MG63 (cell line): ENCODE results near the gene RSPH3. TPM values are rescaled to one million over a fixed set of nuclear protein-coding genes. Genes with fewer than 3 reads are reported as not detected.
"Not testable (repeated sequence)": the region's sequence is repeated elsewhere in the genome, so short reads cannot be mapped to it uniquely, and the experiment has no call there.

Experiments
- DNase-seq: peaks from one replicate; pipeline ENCODE4 v3.0.0-alpha.2; 2020
- H3K27me3 ChIP-seq: fragments of 250-450 bp; sonication (Bioruptor Pico); 2 replicates; pipeline ENCODE4 v1.5.1; 2020; ENCODE audit warnings: mild to moderate bottlenecking, moderate library complexity
- H3K36me3 ChIP-seq: fragments of 250-450 bp; sonication (Bioruptor Pico); 2 replicates; pipeline ENCODE4 v1.5.1; 2020; ENCODE audit warnings: mild to moderate bottlenecking, moderate library complexity
- H3K4me3 ChIP-seq: fragments of 250-450 bp; sonication (Bioruptor Pico); 2 replicates; pipeline ENCODE4 v1.5.1; 2020; ENCODE audit warnings: mild to moderate bottlenecking, moderate library complexity
- H3K9me3 ChIP-seq: fragments of 250-450 bp; sonication (Bioruptor Pico); 2 replicates; pipeline ENCODE4 v1.5.1; 2020; ENCODE audit warnings: mild to moderate bottlenecking, moderate library complexity
- total RNA-seq: library from RNA; depleted of rRNA; stranded (reverse); fragments of >200 nt; shearing (Covaris generic); gene quantifications from 2 replicates; pipeline ENCODE4 v1.2.3, GENCODE V29; 2014; ENCODE audit warnings: low replicate concordance

The RSPH3 gene
- total RNA-seq, 1 experiment from 2014 or later: 1.5 TPM

DNA sequence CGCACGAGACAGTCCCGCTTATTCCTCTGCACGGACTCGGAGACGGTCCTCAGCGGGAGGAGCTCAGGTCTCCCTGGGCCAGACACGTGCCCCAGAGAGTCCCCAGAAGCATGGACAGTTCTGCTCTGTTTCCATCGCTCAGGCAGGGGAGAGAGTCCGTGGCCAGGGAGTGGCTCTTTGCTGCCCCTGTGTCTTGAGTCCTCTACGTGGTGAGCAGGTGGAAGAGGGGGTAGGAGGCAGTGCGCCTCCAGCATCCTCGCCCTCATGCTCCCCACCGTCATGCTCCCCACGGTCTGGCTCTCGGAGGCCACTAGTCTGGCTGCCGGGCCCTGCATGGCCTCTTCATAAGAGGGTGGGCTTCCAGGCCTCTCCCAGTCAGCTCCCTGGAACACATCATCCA, 35.9 kb upstream of the RSPH3 start:
- H3K4me3 ChIP-seq: no peak overlapping the region
- DNase-seq: no peak
- no peaks in the 10 kb centered on the region for H3K9me3 ChIP-seq
- 0 out of 2 replicates have a peak, but pooled peaks cover 2% of the 10 kb centered on the region for H3K27me3 ChIP-seq
- no peaks in the 10 kb centered on the region for H3K36me3 ChIP-seq

DNA sequence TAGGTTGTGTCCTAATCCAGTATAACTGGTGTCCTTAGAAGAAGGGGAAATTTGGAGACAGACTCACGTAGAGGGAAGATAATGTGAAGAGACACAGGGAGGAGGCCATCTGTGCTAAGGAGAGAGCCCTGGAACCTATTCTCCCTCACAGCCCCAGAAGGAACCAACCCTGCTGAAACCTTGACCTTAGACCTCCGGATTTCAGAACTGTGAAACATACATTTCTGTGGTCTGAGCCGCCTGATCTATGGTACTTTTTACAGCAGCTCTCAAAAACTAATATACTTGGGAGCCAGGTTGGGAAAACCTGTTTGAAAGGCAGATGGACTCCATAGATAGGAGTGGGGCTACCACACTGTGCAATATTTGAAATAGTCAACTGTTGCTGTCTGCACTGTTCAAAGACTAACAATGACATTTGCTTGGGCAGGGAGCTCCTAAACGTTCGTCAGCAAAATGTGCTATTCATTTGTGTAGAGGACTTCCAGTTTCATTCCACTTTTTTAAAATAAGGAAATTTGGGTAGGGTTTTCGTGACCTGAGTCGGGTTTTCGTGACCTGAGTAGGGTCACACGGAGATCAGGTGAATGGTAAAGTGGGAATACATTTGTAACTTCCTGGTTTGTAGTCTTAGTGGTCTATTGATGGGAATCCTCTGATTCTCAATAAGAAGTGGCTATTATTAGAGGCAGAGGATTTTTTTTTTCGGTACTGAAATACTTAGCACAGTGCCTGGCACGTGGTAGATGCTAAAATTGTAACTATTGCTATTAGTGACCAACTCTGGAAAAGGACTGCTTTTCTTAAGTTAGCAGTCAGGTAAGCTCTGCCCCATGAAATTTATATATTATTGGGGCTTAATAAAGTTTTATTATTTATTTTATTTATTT, 33.4 kb upstream of the RSPH3 start:
- no peaks in the 10 kb centered on the region for H3K9me3 ChIP-seq
- H3K36me3 ChIP-seq: no peaks in the 10 kb centered on the region
- no peak overlapping the region for H3K4me3 ChIP-seq
- DNase-seq: no peak
- H3K27me3 ChIP-seq: 0 out of 2 replicates have a peak, but pooled peaks cover 2% of the 10 kb centered on the region

DNA sequence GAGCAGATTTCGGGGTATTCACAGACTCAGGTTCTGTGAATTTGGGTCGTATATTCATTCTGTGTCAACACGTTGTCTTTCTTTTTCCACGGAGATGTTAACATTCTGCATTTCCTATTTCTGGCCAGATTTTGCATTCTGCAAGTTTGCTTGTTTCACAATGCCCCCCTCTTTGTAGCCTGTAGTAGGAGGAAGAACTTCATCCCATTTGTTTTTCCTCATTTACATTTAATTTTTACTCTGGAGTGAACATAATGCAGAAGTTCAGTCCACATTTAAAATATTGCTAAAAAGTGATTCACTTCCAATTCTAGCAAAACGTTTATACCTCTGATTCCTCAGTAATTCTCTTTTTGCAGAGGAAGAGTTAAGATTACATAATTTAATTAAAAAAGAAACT, 31.8 kb upstream of the RSPH3 start:
- H3K9me3 ChIP-seq: no peaks in the 10 kb centered on the region
- no peak overlapping the region for H3K4me3 ChIP-seq
- no peaks in the 10 kb centered on the region for H3K36me3 ChIP-seq
- 0 out of 2 replicates have a peak, but pooled peaks cover 2% of the 10 kb centered on the region for H3K27me3 ChIP-seq
- DNase-seq: no peak

DNA sequence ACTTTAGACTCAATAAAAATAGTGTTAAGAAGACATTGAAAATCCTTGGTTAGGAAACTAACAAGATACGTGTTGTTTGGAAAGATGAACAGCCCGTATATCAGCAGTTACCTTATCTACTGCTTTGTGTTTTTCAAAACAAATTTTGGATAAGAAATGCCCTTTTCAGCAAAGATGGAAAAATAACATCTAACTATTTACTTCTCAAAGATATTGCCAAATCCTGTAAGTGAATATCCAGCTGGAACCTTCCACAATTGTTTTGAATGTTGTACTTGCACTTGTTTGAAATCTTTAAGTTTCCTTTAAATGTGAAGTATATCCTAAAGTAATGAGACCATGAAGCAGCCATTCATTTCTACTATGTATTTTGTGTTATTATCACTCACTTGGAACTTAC, 30.2 kb upstream of the RSPH3 start:
- Histone ChIP-seq H3K36me3 (no peaks in the 10 kb centered on the region), H3K27me3 (0 out of 2 replicates have a peak, but pooled peaks cover 2% of the 10 kb centered on the region), H3K4me3 (no peak overlapping the region), H3K9me3 (0 out of 2 replicates have a peak, but pooled peaks cover 2% of the 10 kb centered on the region)
- no peak for DNase-seq

DNA sequence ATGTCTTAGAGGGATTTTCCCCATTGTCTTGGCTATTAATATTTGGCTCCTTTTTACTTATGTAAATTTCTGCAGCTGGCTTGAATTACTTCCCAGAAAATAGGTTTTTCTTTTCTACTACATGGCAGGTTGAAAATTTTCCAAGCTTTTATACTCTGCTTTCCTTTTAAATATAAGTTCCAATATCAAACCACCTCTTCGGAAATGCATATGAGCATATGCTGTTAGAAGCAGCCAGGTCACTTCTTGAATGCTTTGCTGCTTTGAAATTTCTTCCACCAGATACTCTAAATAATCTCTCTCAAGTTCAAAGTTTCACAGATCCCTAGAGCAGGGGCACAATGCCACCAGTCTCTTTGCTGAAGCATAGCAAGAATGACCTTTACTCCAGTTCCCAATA, 25.2 kb upstream of the RSPH3 start:
- not testable (repeated sequence) for DNase-seq, H3K36me3 ChIP-seq, H3K9me3 ChIP-seq, H3K4me3 ChIP-seq, H3K27me3 ChIP-seq

DNA sequence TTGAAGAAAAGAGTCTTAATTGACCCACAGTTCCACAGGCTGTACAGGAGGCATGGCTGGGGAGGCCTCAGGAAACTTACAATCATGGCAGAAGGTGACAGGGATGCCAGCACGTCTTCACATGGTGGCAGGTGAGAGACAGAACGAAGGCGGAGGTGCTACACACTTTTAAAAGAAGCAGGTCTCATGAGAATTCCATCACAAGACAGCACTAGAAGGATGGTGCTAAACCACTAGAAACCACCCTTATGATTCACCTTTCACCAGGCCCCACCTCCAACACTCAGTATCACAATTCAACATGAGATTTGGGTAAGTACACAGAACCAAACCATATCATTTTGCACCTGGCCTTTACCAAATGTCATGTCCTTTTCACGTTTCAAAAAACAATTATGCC, 23.9 kb upstream of the RSPH3 start:
- H3K4me3 ChIP-seq: no peak overlapping the region
- no peaks in the 10 kb centered on the region for H3K36me3 ChIP-seq
- H3K27me3 ChIP-seq: no peaks in the 10 kb centered on the region
- 0 out of 2 replicates have a peak, but pooled peaks cover 2% of the 10 kb centered on the region for H3K9me3 ChIP-seq
- no peak for DNase-seq

DNA sequence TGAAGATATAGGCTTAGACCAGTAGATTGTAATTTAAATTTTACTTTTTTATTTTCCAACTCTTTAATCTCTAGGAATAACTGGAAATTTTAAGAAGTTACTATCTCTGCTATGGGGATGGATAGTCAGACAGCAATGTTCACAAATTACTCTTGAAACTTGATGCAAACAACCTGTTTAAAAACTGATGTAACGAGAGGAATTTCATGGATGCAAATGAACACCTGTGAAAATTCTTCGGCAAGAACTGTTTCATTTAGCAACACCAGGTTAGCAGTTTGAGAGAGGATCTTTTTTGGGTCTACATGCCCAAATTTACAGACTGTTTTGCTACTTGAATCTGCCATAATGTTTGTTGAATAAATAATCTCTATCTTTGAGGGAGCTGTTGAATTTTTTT, 20.0 kb upstream of the RSPH3 start:
- no peaks in the 10 kb centered on the region for H3K36me3 ChIP-seq
- H3K27me3 ChIP-seq: no peaks in the 10 kb centered on the region
- H3K9me3 ChIP-seq: no peaks in the 10 kb centered on the region
- DNase-seq: no peak
- no peak overlapping the region for H3K4me3 ChIP-seq

DNA sequence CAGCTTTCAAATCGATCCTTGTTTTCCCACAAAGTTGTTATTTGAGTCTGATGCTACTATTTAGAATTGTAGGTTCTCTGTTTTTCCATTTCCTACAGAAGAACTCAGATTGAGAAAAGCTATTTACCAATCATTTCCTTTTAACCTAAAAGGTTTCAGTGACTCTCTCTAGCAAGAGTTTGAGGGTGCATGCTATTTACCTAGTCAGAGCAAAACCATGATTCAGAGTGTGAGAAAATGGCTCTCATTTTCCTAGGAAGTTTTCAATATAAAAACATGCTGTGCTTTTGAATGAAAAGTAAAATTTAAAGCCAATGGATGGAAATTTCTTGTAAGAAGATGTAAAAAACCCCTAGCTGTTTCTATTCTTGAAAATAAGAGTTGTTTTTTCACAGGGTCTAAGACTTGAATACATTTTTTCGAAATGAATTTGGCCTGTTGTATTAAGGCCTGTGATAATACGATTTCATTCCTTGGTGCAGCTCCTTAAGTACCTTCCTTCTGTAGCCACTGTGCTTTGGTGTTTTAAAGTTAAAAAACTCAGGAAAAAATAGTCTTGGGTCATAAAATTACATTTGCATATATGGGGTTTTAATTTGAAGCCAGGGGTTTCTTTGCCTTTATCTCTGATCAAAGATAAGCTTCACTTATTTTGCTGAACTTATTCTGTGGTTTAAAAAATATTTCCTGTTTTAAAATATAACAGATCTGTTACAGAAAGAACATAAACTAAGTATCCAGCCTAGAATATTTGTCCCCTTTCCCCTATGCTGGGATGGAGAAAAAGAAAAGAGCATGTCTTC, 18.0 kb upstream of the RSPH3 start:
- DNase-seq: no peak
- Histone ChIP-seq H3K4me3 (no peak overlapping the region), H3K27me3 (no peaks in the 10 kb centered on the region), H3K9me3 (no peaks in the 10 kb centered on the region), H3K36me3 (no peaks in the 10 kb centered on the region)

DNA sequence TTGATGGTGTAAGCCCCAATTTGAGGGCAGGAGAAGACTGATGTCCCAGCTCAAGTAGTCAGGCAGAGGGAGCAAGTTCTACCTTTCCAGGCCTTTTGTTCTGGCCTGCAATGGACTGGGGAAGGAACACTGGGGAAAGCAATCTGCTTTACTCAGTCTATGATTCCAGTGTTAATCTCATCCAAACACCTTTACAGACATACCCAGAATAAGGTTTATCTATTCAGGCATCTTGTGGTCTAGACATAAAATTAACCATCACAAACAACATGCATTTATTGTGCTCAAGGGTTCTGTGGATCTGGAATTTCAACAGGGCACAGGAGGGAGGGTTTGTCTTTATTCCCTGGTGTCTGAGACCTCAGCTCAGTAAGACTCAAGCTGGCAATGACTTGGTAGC, 14.4 kb upstream of the RSPH3 start:
- H3K27me3 ChIP-seq: no peaks in the 10 kb centered on the region
- no peak for DNase-seq
- no peaks in the 10 kb centered on the region for H3K9me3 ChIP-seq
- H3K36me3 ChIP-seq: no peaks in the 10 kb centered on the region
- no peak overlapping the region for H3K4me3 ChIP-seq

DNA sequence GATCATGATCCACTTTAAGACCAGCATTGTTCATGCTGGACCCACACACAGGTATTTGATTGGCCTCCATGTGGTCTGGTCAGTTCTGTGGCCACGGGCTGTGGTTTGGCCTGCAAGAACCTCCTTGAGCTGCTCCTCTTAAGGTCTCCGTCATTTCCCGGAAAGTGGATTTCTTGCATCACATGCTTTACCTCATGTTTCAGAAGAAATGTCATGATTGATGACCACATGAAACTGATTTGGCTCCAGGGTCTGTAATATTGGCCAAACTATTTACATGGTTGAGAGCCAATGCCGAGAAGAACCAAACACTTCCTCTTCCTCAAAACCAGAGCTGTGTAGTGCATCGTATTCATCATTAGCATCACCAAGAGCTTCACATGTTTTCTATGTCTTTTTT, 13.2 kb upstream of the RSPH3 start:
- no peak for DNase-seq
- no peaks in the 10 kb centered on the region for H3K36me3 ChIP-seq
- no peaks in the 10 kb centered on the region for H3K27me3 ChIP-seq
- no peak overlapping the region for H3K4me3 ChIP-seq
- H3K9me3 ChIP-seq: no peaks in the 10 kb centered on the region

DNA sequence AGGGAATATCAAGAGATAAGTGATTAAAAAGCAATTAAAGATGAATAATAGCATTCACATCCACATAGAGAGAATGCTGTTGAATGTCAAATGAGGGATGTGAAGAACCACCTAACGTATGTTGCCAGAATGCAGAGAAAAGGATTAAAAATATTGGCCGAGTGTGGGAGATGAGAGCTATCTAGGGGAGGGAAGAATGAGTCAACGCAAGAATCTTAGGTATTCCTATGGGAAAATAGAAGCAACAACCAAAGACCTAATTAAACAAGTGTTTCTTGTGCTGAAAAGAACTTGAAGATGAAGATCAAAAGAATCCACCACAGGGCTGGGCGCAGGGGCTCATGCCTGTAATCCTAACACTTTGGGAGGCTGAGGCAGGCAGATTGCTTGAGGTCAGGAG, 12.2 kb upstream of the RSPH3 start:
- H3K36me3 ChIP-seq: no peaks in the 10 kb centered on the region
- no peaks in the 10 kb centered on the region for H3K27me3 ChIP-seq
- DNase-seq: no peak
- no peak overlapping the region for H3K4me3 ChIP-seq
- H3K9me3 ChIP-seq: no peaks in the 10 kb centered on the region

DNA sequence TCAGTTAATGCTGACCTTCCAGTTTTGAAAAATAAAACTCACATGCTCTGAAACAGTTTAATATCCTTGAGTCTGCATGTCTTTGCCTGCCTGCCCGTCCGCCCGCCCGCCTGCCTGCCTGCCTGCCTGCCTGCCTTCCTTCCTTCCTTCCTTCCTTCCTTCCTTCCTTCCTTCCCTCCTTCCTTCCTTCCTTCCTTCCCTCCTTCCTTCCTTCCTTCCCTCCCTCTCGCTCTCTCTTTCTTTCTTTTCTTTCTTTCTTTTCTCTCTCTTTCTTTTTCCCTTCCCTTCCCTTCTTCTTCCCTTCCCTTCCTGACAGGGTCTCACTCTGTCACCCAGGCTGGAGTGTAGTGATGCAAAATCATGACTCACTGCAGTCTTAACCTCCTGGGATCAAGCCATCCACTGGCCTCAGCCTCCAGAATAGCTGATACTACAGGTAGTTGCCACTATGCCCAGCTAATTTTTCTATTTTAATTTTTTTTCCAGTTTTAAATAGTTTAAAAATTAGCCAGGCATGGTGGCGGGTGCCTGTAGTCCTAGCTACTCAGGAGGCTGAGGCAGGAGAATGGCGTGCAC, 10.1 kb upstream of the RSPH3 start:
- not testable (repeated sequence) for H3K9me3 ChIP-seq, DNase-seq, H3K36me3 ChIP-seq, H3K4me3 ChIP-seq, H3K27me3 ChIP-seq

DNA sequence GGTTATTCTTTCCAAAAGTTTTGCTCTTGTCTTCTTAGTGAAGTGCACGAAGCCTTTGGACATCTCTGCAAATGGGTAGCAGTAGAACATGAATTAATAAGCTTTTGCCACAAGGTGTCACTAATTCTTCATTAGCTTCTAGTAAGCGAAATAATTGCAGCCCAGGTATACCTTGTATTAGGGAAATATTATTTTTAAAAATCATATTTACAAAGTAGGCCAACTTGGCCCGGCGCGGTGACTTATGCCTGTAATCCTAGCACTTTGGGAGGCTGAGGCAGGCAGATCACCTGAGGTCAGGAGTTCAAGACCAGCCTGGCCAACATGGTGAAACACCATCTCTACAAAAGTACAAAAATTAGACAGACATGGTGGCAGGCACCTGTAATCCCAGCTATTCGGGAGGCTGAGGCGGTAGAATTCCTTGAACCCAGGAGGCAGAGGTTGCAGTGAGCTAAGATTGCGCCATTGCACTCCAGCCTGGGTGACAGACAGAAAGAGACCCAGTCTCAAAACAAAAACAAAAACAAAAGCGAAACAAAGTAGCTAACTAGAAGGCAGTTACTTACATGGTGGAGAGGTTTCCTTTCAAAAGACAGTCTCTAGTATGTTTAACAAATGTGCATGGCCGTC, 8.8 kb upstream of the RSPH3 start:
- Histone ChIP-seq H3K27me3 (no peaks in the 10 kb centered on the region), H3K4me3 (no peak overlapping the region), H3K9me3 (no peaks in the 10 kb centered on the region), H3K36me3 (no peaks in the 10 kb centered on the region)
- DNase-seq: no peak

DNA sequence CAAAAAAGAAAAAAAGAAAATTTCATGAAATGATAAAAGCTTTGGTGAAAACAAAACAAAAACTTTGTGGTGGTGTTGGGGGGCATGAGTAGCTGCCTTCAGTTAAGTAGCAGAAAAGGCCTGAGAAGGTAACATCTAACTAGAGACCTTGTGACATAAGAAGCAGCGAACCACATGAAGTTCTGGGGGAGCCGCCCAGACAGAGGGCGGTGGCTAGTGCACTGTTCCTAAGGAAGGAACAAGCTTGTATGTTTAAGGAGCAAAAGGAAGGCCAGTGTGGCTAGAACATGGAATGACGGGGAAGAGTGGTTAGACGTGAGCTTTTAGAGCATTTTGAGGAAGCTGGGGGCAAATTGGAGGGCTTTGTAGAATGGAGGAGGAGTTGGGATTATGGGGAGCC, 7.5 kb upstream of the RSPH3 start:
- Histone ChIP-seq H3K36me3 (no peaks in the 10 kb centered on the region), H3K4me3 (no peak overlapping the region), H3K9me3 (no peaks in the 10 kb centered on the region), H3K27me3 (no peaks in the 10 kb centered on the region)
- DNase-seq: no peak

DNA sequence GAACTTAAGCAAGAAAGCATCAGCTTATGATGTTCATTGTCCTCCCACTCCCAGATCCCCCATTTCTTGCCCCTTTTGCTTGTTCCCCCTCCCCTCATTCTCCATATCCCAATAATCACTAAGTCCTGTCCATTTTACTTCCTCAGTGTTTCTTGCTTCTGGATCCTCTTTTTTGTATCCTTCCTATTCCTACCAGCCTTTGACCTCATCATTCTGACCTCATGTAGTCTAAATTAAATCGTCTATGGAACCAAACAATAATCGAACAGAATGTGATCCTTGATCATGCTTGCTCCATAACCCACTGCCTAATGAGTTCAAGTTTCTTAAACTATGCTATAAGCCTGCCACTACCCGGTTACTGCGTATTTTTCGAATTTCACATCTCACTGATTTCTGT, 5.4 kb upstream of the RSPH3 start:
- H3K4me3 ChIP-seq: no peak overlapping the region
- no peaks in the 10 kb centered on the region for H3K36me3 ChIP-seq
- no peaks in the 10 kb centered on the region for H3K27me3 ChIP-seq
- no peaks in the 10 kb centered on the region for H3K9me3 ChIP-seq
- no peak for DNase-seq

DNA sequence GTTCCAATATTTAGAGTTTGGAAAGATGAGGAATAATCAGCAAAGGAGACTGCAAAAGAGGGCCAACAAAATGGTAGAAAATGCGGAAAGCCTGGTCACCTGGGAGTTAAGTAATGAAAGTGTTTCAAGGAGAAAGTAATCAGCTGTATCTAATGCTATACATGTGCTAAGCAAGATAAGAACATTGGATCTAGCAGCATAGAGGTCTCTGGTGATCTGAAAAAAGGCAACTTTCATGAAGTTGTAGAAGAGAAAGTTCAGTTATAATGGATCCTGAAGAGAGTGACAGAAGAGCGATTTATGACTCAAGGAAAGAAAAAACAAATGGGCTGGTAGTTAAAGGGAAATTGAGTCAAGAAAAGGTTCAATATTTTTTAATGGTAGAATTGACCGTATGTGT, 4.6 kb upstream of the RSPH3 start:
- no peaks in the 10 kb centered on the region for H3K36me3 ChIP-seq
- no peaks in the 10 kb centered on the region for H3K9me3 ChIP-seq
- H3K4me3 ChIP-seq: no peak overlapping the region
- no peaks in the 10 kb centered on the region for H3K27me3 ChIP-seq
- DNase-seq: no peak
